Measurements from ENCODE around the gene SYNGR1. TPM values are rescaled to one million over a fixed set of nuclear protein-coding genes. Genes with fewer than 3 reads are reported as not detected.
"Not testable (repeated sequence)": the region's sequence is repeated elsewhere in the genome, so short reads cannot be mapped to it uniquely, and the experiment has no call there.

Gene SYNGR1
- total RNA-seq, 4 donors from 2014 or later = 25.5 to 51.3 (median 38.9) TPM

DNA sequence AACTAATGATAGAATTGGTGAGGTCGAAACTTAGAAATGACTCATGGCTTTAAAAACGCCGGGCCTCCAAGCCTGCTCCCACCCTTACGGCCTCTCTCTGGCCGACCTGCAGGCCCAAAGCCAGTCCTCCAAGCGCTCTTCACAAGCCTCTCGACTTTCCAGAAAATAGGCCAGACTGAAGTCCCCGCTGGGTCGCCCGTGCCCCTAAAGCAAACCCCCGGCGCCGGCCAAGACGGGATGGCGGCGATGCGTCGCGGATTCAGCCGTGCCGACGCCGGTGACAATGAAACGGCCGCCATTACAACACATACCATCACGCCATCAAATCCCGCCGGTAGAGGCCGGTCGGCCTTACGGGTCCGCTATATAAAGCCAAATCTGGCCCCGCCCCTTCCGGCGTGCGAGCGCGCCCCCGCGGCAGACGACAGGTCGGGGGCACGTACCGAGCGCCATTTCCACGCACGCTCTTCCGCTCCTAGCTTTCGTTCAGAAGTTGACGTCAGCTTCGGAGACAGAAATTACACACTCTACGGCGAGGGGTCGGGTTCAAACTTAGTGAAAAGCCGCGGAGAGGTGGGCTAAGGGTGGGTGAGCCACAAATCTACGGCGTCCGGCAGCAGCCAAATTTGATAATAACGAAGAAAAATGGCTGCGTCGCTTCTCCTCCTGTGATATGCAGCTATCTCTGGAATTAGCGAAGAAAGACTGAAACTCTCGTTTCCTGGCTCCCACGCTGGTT is 30.3 kb upstream of the SYNGR1 start, which contains the start of gene RPL3:
Gene RPL3 (minus strand): TSS at position 340 of the 739 bp plus-strand sequence. CDS start 26 bp downstream, at position 314.
- intact Hi-C loops (cut with DNase I; ENCODE audit: low total_unique reads) = loop anchor here (5.0 to 10.0 kb wide), 2 partner anchors 205 to 447 kb away; partner anchors contain the start of genes ATF4 and CBX6
- H3K4me3 ChIP-seq (ENCODE audit: low read depth, poor library complexity, severe bottlenecking) = peak within 1 kb of the TSS; percentile 69
- DNase-seq (ENCODE audit: low spot score in 2 of 2) = peak; percentile 95 to 99
- WGBS, 2 donors = 0 to 1% methylated on average over 55 to 61 of the region's 65 CpGs
- TF ChIP-seq CTCF (IDR thresholded peaks at IDR 0.05) (no peak), POLR2A (IDR thresholded peaks at IDR 0.05) (peak in 1 of 2 donors; percentile 97)

DNA sequence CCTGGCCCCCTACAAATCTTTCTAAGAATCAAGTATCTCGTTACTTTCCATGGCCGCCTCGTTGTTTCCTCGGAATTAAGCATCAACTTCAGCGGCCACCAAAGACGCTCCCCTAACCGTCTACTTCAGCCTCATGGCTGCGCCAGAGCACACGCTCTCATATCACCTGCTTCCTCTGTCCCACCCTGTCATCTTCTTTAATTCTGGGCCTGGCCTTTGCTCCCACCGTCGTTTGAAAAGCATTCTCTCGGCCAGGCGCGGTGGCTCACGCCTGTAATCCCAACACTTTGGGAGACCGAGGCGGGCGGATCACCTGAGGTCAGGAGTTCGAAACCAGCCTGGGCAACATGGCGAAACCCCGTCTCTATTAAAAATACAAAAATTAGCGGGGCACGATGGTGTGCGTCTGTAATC is 29.2 kb upstream of the SYNGR1 start:
- peak in 1 of 2 donors; percentile 79 for DNase-seq (ENCODE audit: low spot score in 2 of 2)
- intact Hi-C loops (cut with DNase I; ENCODE audit: low total_unique reads); H3K4me3 ChIP-seq (ENCODE audit: low read depth, poor library complexity, severe bottlenecking): not testable (repeated sequence)
- WGBS, 2 donors = 90 to 93% methylated on average over 24 of the region's 24 CpGs

DNA sequence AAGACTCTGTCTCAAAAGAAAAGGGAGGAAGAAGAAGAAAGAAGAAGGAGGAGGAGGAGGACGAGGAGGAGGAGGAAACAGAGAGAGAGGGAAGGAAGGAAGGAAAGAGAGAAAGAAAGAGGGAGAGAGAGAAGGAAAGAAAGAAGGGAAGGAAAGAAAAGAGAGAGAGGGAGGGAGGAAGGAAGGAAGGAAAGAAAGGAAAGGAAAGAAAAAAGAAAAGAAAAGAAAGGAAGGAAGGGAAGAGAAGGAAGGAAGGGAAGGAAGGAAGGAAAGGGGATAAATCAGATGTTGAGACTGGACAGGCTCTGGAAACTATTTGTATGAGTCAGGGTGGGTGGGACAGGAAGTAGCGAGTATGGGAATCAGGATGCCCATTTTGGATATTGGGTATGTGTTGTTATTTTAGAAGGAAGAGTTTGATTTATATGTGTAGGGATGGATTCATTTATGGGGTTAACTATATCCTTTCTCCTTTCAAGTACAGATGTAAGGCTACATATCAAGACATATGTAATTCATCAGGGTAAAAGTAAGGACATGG is 24.3 kb upstream of the SYNGR1 start:
- no peak for DNase-seq (ENCODE audit: low spot score in 2 of 2)
- WGBS, 2 donors = 37 to 48% methylated on average over 2 of the region's 2 CpGs
- intact Hi-C loops (cut with DNase I; ENCODE audit: low total_unique reads) = no loop called here

DNA sequence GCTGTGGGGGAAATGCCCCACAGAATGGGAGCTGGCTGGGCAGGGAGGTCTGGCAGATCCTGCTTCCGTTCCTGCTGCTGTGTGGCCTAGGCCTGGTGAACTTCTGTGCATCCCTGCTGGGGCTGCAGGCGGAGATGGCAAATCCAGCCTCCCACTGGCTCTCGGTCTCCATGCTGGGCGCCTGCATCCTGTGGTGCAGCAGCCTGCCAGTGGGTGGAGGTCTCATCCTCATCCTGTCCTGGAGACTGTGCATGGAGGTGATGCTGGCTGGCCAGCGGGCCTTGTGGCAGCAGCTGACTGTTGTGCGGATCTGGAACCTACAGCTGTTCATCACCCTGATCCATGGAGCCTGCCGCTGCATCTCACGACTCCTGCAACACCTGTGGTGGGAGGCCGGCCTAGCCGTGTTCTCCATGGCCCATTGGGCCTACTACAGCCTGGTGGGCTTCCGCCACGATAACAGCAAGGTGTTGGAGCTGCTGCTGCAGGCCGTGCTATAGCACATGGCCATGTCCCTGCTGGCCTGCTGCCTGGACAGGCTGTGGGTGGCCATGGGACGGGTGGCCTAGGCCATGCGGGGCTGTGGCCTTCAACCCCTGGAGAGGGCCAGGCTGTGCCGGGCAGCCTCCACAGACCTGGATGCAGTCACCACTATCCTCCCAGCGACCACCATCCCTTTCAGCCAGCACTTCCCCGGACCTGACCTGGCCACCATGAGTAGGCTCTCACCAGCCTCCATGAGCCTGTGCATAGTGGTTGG is 21.6 kb upstream of the SYNGR1 start:
- no peak for DNase-seq (ENCODE audit: low spot score in 2 of 2)
- H3K4me3 ChIP-seq (ENCODE audit: low read depth, poor library complexity, severe bottlenecking) = no peak overlapping the region
- 80 to 88% methylated on average over 5 to 14 of the region's 18 CpGs for WGBS, 2 donors
- TF ChIP-seq CTCF (IDR thresholded peaks at IDR 0.05) (no peak), POLR2A (IDR thresholded peaks at IDR 0.05) (no peak)
- intact Hi-C loops (cut with DNase I; ENCODE audit: low total_unique reads) = no loop called here

More for the DNA sequence above, 24.3 kb upstream of the SYNGR1 start:
- TF ChIP-seq POLR2A (IDR thresholded peaks at IDR 0.05) = no peak
- no peak for TF ChIP-seq CTCF (IDR thresholded peaks at IDR 0.05)
- no peak overlapping the region for H3K4me3 ChIP-seq (ENCODE audit: low read depth, poor library complexity, severe bottlenecking)

DNA sequence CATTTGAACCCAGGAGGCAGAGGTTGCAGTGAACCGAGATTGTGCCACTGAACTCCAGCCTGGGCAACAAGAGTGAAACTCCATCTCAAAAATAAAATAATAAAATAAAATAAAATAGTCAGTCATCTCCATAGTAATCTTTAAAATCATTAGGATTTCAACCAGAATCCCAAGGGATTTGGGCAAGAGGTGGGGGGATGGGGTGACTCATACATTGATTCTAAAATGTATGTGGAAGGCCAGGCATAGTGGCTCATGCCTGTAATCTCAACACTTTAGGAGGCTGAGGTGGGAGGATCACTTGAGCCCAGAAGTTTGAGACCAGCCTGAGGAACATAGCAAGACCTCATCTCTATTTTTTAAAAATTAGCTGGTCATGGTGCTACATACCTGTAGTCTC is 19.2 kb upstream of the SYNGR1 start:
- intact Hi-C loops (cut with DNase I; ENCODE audit: low total_unique reads); H3K4me3 ChIP-seq (ENCODE audit: low read depth, poor library complexity, severe bottlenecking); DNase-seq (ENCODE audit: low spot score in 2 of 2): not testable (repeated sequence)
- 93 to 100% methylated on average over 1 of the region's 1 CpG for WGBS, 2 donors

DNA sequence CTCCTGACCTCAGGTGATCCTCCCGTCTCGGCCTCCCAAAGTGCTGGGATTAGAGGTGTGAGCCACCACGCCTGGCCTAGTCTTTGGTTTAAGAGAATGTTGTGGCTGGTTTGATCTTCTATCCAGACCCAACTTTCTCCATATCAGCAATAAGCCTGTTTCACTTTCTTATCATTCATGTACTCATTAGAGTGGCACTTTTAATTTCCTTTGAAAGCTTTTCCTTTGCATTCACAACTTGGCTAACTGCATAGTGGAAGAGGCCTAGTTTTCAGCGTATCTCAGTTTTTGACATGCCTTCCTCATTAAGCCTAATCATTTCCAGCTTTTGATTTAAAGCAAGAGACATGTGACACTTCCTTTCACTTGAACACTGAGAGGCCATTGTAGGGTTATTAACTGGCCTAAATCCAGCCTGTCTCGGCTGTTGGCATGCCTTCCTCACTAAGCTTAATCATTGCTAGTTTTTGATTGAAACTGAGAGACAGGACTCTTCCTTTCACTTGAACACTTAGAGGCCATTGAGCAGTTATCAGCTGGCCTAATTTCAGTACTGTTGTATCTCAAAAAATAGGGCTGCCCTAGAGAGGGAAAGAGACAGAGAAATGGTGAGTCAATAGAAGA is 17.2 kb upstream of the SYNGR1 start:
- H3K4me3 ChIP-seq (ENCODE audit: low read depth, poor library complexity, severe bottlenecking) = no peak overlapping the region
- no peak for DNase-seq (ENCODE audit: low spot score in 2 of 2)
- WGBS, 2 donors = 56% methylated on average over 5 of the region's 5 CpGs
- TF ChIP-seq POLR2A (IDR thresholded peaks at IDR 0.05) (no peak), CTCF (IDR thresholded peaks at IDR 0.05) (no peak)
- intact Hi-C loops (cut with DNase I; ENCODE audit: low total_unique reads) = no loop called here
